GM21381 (cell line): ENCODE measurements around the gene CIDEC.
"Not testable (repeated sequence)": the region's sequence is repeated elsewhere in the genome, so short reads cannot be mapped to it uniquely, and the experiment has no call there.

Experiments used
- ATAC-seq: cut with Tn5 transposase; IDR thresholded peaks from one replicate; pipeline ENCODE4 v1.9.1; 2021; ENCODE audit warnings: mild to moderate bottlenecking, moderate library complexity; ENCODE audit not compliant: unreplicated experiment

The CIDEC gene

DNA sequence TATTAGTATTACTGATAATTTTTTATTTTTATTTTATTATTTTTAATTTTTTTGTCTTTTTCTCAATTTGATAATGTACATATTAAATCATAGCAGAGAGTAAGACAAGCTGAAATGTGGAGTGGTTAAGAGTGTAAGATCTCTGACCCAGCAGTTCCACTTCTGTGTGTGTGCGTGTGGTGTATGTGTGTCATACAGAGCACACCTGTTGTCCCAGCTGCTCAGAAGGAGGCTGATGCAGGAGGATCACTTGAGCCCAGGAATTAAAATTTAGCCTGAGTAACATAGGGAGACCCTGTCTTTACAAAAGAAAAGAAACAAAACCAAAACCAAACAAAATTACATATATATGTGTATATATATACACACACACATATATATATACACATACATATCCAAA lies 1.4 kb upstream of the CIDEC start:
- no peak for ATAC-seq

DNA sequence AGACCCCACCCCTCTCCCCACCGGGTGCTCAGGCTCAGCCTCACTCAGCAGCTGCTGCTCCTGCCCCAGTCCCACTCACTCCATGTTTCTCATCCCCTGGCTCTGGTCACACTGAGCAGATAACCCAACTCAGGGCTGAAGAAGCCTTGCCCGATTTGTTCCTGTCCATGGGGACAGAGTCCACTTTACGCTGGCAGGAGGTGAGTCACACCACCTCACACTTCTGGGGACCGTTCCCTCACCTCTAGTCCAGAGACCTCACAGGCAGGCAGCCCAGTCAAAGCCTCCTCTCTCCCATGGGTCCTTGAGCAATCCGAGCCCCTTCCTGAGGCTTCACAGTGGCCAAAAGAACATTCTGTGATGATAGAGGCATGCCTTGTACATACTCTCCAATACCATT lies 1.4 kb downstream of the CIDEC start:
- no peak for ATAC-seq

DNA sequence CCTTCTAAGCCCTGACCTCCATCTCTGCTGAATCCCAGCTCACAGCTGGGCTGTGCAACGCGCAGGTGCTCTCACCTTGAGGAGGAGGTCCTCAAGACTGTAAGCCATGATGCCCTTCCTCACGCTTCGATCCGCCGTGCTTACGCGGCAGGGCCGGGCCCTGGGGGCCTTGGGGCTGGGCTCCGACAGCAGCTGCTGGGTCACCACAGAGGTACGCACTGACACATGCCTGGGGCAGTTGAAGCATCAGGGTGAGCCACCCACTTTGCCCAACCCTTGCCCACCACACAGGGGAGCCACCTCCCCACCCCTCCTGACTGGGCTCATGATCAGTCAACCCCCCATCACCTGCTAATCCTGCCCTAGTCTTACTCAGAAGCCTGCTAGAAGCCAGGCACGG lies 3.1 kb downstream of the CIDEC start:
- no peak for ATAC-seq

DNA sequence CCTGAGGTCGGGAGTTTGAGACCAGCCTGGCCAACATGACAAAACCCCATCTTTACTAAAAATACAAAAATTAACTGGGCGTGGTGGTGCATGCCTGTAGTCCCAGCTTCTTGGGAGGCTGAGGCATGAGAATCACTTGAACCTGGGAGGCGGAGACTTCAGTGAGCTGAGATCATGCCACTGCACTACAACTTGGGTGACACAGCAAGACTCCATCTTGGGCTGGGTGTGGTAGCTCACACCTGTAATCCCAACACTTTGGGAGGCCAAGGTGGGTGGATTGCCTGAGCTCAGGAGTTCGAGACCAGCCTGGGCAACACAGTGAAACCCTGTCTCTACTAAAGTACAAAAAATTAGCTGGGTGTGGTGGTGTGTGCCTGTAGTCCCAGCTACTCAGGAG lies 3.8 kb downstream of the CIDEC start:
- ATAC-seq: not testable (repeated sequence)

DNA sequence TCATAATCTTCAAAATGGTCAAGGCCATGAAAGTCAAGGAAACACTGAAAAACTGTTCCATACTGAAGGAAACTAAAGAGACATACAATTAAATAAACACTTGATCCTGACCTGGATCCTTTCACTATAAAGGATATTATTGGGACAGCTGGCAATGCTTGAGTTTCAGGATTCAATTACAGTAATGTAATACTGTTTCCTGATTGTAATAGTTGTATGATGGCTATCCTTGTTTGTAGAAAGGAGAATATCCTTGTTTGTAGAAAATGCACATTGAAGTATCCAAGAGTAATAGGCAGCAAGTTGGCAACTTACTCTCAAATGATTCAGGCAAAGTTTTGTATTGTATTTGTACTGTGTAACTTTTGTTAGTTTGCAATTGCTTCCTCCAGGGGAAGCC lies 4.6 kb downstream of the CIDEC start:
- ATAC-seq: no peak

DNA sequence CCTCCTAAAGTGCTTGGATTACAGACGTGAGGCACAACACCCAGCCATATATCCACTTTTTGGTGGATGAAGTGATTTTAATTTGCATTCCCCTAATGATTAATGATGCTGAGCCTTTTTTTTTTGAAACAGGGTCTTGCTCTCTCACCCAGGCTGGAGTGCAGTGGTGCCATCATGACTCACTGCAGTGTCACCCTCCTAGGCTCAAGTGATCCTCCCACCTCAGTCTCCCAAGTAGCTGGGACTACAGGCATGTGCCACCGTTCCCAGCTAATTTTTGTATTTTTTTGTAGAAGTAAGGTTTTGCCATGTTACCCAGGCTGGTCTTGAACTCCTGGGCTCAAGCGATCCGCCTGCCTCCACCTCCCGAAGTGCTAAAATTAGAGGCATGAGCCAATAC lies 8.0 kb downstream of the CIDEC start:
- not testable (repeated sequence) for ATAC-seq

DNA sequence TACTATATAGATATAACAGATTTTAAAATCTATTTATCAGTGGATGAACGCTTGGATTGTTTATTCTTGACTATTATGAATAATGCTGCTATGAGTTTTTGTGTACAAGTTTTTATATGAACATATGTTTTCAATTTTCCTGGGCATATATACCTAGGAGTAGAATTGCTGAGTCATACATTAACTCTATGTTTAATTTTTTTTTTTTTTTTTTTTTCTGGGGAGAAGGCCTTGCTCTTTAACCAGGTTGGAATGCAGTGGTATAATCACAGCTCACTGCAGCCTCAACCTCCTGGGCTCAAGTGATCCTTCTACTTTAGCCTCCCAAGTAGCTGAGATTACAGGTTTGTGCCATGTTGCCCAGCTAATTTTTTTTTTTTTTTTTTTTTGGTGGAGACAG lies 9.1 kb downstream of the CIDEC start:
- ATAC-seq: no peak

DNA sequence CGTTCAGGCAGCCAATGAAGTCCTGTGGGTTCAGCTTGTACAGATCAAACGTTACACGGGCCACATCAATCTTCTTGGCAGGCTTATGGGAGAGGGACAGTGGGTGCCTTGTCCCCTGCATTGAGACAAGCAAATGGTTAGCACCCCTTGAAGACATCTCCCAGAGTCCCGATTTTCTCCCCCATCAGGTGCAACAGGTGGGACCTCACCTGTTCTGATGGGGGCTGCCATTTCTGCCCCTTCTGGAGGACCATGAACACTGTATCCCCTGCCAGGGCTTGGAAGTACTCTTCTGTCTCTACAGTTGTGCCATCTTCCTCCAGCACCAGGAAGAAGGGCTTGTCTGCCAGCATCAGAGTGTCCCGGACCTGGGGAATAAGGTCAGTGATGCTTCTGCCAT lies 10.1 kb downstream of the CIDEC start:
- no peak for ATAC-seq

DNA sequence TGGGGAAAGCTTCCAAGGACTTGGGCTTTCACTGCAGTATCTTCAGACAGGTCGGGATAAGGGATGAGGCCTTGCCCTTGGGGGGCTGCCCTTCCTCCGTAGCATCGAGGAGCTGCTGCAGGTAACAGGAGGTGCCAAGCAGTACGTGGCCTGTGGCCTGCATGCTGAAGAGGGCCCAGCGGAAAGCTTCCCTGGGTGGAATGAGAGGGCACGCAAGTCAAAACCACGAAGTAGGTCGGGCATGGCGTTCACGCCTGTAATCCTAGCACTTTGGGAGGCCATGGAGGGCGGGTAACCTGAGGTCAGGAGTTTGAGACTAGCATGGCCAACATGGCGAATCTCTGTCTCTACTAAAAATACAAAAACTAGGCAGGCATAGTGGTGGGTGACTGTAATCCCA lies 12.9 kb downstream of the CIDEC start:
- ATAC-seq: no peak

DNA sequence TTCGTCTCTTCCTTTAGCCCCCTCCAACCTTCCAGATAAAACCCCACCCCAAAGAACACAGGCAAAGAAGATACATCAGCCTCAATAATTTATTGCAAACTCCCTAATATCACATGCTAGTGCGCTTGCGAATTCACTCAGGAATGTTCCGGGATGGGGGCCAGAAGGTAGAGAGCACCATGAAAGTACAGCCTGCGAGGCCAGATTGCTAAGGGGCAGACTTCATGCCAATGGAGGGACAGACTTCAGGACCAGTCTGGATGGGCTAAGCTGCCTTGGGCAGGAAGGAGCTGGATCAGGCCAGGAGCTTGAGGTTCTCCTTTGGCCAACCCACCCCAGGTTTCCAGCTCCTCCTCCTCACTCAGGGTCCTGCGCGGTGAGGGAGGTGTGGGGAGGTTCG lies 13.4 kb downstream of the CIDEC start:
- ATAC-seq: no peak

DNA sequence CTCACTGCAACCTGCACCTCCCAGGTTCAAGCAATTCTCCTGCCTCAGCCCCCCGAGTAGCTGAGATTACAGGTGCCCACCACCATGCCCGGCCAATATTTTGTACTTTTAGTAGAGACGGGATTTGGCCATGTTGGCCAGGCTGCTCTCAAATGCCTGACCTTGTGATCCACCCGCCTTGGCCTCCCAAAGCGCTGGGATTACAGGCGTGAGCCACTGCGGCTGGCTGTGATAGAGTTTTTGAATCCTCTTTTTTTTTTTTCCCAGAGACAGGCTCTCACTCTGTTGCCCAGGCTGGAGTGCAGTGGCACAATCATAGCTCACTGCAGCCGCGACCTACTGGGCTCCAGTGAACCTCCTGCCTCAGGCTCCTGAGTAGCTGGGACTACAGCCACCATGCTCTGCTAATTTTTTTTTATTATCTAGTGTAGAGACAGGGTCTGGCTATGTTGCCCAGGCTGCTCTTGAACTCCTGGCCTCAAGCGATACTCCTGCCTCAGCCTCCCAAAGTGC lies 14.9 kb downstream of the CIDEC start:
- not testable (repeated sequence) for ATAC-seq

DNA sequence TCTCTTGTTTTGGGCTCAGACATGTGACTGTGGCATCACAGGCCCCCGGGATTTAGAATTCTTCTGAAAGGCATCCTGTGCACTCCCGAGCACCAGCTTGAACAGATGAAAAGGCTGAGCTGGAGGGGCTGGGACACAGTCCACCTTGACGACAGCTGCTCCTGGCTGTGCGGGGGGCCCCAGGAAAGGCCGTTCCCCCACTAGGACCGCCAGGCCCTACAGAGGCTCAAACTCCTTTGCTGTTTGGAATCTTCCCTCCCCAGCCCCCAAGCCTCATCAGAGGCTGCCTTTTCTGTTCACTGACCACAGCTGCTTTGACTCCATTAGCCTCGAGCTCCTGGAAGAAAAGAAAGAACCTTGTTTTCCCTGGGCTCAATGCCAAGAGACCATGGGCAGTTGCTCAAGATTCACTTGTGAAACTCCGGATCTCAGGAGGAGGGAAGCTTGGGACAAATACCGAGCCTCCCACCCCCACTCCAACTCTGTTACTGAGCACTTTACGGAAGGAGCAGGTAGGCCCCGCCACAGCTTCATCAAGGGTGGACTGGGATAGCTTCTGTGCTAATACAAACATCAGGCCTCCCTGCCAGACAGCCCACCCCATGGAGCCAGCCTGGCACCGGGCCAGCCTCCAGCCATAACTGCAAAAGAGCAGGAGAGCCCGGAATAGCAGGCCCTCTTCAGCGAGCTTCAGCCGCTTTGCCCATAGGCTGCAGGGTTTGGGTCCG lies 15.7 kb downstream of the CIDEC start:
- no peak for ATAC-seq

DNA sequence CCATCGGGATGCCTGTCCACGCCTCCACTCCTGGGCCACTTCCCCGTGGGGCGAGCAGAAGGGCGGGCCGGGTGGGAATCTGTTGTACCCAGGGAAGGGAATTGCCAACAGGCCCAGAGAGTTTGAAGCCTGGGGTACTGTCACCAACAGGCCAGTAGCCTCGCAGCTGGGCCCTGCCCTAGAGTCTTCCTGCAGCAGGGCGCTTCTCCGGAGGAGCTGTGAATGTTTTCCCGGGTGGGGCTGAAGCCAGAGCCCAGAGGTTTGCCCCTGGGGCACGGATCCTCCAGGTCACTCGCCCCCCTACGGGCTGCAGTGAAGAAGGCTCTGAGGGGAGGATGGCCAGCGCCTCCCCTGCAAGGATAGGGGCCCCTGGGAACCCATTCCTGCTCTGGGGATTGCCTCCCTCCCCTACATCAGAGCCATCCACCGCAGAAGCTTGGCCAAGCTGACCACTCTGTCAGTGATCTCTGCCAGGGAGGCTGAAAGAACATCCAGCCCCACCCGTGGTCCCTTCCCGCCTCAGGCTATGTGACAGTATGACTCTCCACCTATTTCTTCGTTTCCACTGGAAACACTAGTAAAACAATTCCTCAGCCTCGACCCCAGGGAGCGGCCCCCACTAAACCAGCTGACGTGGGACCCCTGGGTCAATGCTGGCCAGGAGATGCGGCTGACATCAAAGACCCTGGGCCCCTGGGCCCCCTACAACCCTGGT lies 16.8 kb downstream of the CIDEC start:
- no peak for ATAC-seq

DNA sequence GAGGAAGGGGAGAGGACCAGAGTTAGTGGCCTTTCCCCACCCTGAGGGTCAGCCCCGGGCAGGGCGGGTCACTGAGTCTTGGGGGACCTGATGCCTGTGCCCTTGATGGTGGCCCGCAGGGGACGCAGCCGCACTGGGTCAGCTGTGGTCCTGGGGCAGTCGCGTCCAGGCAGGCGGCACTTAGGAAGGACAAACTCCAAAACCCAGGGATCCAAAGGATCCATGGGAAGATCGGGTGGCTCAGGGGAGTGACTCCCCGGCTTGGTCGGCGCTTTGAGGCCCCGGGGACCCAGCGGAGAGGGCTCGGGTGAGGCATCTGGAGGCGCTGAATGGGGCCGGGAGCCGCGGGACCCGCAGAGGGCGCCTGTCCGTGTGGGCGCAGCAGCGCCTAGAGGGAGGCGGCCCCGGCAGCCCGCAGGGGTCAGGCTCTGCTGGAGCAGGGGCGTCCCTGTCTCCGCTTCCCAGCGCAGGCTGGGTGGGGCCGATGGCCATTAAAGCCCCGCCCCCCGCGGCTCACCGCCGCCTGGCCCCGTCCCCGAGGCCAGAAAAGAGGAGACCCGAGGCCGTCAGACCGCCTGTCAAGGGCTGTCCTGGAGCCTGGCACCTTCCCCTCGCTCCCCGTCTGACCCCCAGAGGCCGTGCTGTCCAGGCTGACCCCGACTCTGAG lies 17.5 kb downstream of the CIDEC start:
- no peak for ATAC-seq

DNA sequence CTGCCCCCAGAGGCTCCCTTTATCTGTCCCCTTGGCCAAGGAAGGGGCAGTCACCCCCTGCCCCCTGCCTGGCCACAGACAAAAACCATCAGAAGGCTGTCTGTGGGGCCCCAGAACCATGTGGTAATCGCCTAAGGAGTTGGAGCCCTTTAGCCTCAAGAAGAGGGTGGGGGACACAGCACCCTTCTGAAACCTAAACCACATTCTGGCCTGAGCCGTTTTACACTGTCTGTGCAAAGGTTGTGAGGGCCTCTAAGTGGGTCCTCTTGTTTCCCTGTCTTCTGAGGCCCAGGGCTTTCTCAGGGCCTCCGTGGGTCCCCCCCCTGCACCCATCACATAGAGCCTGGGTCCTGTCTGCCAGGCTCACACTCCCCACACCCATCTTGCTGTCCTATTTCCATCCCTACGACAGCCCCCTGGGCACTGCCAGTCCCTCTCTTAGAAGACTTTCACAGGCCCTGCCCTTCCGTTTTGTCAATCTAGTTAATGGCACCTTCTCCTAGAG lies 18.4 kb downstream of the CIDEC start:
- ATAC-seq: no peak

DNA sequence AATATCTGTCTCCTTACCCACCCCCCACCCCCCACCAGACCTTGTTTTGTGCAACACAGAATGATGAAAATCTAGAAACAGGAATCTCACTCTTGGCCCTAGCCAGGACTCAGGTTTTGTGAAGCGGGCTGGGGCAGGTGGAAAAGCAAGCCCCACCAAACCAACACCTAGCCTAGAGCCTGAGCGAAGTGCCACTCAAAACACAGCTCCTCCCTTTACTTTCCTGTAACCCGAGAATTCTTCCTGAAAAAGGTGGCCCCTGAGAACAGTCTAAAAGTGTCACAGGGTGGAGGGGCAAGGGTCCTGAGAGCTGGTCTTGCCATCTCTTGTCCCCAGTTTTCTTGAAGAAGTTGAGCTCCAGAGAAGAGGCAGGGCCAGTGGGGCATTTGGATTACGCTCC lies 18.9 kb downstream of the CIDEC start:
- no peak for ATAC-seq

DNA sequence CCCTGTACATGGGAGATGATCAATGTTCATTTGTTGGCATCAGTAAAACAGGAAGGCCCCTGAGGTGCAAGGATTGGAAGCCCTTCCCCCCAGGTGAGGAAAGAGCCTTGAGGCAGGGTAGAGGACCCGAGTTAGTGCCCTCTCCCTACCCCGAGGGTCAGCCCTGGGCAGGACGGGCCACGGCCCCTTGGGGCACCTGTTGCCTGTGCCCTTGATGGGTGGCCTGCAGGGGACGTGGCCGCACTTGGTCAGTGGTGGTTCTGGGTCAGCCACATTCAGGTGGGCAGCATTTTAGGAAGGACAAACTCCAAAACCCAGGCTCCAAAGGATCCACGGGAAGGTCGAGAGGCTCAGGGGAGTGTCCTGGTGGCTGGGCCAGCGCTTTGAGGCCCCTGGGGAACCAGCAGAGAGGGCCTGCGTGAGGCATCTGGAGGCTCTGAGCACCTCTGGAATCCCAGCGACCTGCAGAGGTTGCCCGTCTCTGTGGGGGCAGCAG lies 20.5 kb downstream of the CIDEC start:
- no peak for ATAC-seq

DNA sequence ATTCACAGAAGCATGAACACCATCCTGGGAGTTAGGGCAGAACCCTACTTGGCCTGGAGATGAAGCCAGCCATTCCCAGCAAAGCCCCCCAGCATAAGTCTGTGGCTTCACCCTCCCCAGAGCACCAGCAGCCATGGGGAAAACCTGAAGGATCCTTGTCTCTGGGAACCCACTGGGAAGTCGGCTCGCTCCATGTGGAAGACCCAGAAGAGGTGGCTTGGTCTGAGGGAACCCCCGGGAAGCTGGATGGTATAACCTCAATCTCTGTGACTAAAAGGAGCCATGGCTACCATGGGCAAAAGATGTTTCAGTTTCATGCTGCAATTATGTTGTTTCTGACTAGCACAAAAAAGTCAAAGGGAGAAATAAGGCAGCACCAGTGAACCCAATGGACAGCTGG lies 24.5 kb downstream of the CIDEC start:
- ATAC-seq: no peak

DNA sequence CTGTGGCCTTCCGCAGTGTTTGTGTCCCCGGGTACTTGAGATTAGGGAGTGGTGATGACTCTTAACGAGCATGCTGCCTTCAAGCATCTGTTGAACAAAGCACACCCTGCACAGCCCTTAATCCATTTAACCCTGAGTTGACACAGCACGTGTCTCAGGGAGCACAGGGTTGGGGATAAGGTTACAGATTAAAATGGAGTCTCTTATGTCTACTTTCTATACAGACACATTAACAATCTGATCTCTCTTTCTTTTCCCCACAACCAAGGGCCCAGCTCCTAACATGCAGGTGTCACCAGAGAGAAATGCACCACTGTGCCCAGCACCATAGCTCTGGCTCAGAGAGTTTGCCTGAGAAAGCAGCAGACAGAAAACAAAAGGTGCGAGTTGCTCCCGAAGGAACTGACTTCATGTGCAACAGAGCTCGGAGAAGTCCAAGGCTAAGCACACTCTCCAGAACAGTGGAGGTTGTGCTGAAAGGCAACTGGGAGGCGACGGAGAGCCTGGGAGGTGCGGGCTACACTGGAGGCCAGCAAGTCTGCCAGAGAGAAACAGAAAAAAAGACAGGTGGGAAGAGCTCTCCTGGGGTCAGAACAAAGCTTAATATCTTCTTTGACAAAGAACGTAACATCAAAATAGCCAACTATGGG lies 25.6 kb downstream of the CIDEC start:
- ATAC-seq: not testable (repeated sequence)

DNA sequence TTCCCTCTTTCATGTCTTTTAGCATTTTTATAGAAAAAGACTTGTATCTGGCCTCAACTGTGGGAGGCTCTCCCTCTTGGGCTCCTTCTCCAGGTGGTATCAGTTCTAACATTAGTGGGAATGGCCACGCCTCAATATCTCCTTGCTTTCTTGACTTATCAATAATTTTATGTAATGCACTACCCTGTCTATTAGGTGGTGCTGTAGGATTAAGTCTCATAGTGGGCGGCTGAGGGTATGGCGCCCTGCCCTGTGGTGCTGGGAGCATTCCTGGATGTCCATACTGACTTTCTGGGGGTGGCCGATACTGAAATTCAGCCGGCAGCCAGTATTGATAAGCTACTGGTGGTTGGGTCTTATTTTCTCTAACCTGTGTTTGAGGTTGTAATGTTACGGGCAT lies 27.5 kb downstream of the CIDEC start:
- ATAC-seq: no peak

DNA sequence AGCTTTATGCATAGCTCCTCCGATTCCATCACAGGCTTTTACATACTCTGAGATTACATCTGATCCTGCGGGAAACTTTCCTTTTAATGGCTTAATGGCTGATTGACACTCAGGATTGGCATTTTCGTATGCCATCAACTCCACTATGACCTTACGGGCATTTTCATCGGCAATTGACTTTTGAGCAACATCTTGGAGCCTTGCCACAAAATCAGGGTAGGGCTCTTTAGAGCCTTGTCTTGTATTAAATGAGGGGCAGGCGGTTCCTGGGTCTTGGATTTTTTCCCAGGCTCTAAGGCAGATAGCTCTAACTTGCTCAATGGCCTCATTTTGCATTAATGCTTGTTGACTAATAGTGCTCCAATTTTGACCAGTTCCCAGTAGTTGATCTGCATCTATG lies 28.1 kb downstream of the CIDEC start:
- not testable (repeated sequence) for ATAC-seq
